ENCODE data around the gene DOCK6. TPM values are rescaled to one million over a fixed set of nuclear protein-coding genes. Genes with fewer than 3 reads are reported as not detected.

Gene DOCK6
- total RNA-seq, 2 donors from 2014 or later, result 30.5 to 49.3 TPM

DNA sequence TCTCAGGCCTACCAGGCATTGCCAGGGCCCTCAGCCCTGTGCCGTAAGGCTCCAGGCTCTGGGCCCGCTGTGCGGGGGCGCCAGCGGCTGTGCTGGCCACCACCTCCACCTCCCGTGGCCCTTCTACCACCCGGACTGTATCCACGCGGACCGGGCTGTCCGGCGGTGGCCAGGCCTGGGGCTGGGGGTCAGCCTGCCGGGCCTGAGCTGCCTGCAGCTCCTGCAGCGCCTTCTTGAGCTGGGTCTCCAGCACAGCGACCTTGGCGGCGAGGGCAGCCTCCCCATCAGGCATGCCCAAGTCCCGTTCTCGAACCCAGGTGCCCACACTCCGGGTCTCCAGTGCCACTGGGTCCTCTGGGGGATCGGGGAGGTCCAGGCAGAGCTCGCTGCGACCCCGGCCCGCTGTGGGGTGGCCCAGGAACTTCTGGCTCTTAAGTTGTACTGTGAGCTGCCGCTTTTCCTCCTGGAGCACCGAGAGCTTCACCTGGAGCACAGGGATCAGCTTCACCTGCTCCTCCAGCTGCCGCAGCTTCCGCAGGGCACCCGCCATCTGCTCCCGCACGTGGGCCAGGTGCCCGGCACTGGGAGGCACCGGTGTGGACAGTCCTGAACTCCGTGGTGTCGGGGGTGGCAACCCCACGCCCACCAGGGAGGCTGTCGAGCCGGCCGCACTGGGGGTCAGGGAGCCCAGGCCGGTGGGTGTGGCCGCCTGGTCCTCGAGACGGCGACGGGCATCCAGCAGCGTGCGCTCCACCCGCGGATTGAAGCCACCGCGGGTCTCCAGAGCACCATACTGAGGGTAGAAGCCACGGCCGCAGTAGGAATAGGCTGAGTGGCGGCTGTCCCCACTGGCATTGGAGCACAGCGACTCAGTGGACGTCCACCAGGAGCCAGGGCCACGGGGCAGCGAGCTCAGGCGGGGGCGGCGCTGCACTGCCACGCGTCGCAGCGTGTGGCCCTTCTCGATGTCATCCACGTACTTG is 69.1 kb downstream of the DOCK6 start:
- no peak for DNase-seq (ENCODE audit: low spot score)
- no peaks in the 10 kb centered on the region for H3K27me3 ChIP-seq (replicated peaks; ENCODE audit: insufficient read depth)
- H3K4me1 ChIP-seq (ENCODE audit: control insufficient read depth in 1 of 2, low read depth in 2 of 2), result peaks cover 47 to 78% of the 10 kb centered on the region in 2 donors
- H3K4me3 ChIP-seq, result peak overlapping the region; percentile 99
- peaks cover 22% of the 10 kb centered on the region for H3K36me3 ChIP-seq
- no peak for ATAC-seq (ENCODE audit: insufficient number of reproducible peaks, low FRiP score, low read depth)
- TF ChIP-seq, protein P1, sequence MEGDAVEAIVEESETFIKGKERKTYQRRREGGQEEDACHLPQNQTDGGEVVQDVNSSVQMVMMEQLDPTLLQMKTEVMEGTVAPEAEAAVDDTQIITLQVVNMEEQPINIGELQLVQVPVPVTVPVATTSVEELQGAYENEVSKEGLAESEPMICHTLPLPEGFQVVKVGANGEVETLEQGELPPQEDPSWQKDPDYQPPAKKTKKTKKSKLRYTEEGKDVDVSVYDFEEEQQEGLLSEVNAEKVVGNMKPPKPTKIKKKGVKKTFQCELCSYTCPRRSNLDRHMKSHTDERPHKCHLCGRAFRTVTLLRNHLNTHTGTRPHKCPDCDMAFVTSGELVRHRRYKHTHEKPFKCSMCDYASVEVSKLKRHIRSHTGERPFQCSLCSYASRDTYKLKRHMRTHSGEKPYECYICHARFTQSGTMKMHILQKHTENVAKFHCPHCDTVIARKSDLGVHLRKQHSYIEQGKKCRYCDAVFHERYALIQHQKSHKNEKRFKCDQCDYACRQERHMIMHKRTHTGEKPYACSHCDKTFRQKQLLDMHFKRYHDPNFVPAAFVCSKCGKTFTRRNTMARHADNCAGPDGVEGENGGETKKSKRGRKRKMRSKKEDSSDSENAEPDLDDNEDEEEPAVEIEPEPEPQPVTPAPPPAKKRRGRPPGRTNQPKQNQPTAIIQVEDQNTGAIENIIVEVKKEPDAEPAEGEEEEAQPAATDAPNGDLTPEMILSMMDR (IDR thresholded peaks at IDR 0.05), result no peak
- peak overlapping the region; percentile 95 to 99 for H3K27ac ChIP-seq
- H3K9me3 ChIP-seq, result no peaks in the 10 kb centered on the region

DNA sequence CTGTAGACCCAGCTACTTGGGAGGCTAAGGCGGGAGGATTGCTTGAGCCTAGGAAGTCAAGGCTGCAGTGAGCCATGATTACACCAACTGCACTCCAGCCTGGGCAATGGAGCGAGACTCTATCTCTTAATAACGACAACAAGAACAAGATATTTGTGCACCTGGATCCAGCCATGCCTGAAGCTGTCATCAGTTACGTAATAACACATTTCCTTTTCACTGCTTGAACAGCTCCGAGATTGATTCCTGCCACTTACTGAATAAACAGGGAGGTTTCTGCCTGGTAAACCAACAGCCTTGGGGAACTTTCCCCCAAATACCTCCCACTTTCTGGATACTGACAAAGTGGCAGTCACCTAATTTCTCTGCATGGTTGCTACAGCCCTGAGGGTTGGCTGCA is 70.4 kb downstream of the DOCK6 start:
- H3K27ac ChIP-seq, result peak overlapping the region; percentile 89 to 95
- ATAC-seq (ENCODE audit: insufficient number of reproducible peaks, low FRiP score, low read depth) (no peak), DNase-seq (ENCODE audit: low spot score) (no peak)
- TF ChIP-seq, protein P1 (IDR thresholded peaks at IDR 0.05), result no peak
- no peak overlapping the region for H3K4me3 ChIP-seq
- no peaks in the 10 kb centered on the region for H3K9me3 ChIP-seq
- H3K4me1 ChIP-seq (ENCODE audit: control insufficient read depth in 1 of 2, low read depth in 2 of 2), result peaks cover 51 to 86% of the 10 kb centered on the region in 2 donors
- no peaks in the 10 kb centered on the region for H3K27me3 ChIP-seq (replicated peaks; ENCODE audit: insufficient read depth)
- H3K36me3 ChIP-seq, result peaks cover 28% of the 10 kb centered on the region

DNA sequence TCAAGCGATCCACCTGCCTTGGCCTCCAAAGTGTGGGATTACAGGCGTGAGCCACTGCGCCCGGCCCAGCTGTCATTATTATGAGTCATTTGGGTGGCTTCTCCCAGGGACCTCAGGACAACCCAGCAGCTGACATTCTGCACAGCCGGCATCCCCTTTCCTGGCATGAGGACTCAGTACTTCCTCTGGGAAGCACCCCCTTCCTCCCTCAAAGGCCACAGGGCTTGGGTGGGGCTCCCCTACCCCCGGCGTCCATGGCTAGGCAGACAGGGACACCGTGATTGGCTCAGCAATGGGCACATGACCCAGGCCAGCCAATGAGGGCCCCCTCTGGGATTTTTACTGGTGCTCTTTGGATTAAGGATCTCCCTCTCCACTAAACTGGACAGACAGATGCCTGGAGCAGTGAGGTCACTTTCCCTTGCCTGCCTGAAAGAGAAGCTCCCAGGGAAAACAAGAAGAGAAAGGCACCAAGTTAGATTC is 71.0 kb downstream of the DOCK6 start:
- Histone ChIP-seq H3K27me3 (replicated peaks; ENCODE audit: insufficient read depth) (no peaks in the 10 kb centered on the region), H3K27ac (peak overlapping the region; percentile 89 to 95), H3K9me3 (no peaks in the 10 kb centered on the region), H3K36me3 (peaks cover 28% of the 10 kb centered on the region), H3K4me3 (peak overlapping the region; percentile 4), H3K4me1 (ENCODE audit: control insufficient read depth in 1 of 2, low read depth in 2 of 2) (peaks cover 55 to 92% of the 10 kb centered on the region in 2 donors)
- peak; percentile 65 for DNase-seq (ENCODE audit: low spot score)
- TF ChIP-seq, protein P1 (IDR thresholded peaks at IDR 0.05), result no peak
- ATAC-seq (ENCODE audit: insufficient number of reproducible peaks, low FRiP score, low read depth), result peak; percentile 48

DNA sequence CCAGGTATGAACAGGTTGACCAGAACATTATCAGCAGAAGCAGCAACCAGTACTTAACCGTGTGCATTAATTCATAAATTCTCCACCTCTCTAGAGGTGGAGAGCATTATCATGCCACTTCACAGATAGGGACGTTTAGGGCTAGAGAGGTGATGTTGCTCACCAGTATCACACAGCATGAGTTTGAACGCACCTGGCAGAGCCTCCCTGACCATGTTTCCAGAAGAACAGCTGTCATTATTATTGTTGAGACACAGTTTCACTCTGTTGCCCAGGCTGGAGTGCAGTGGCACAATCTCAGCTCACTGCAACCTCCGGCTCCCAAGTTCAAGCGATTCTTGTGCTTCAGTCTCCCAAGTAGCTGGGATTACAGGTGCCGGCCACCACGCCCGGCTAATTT is 71.8 kb downstream of the DOCK6 start:
- Histone ChIP-seq H3K27me3 (replicated peaks; ENCODE audit: insufficient read depth) (no peaks in the 10 kb centered on the region), H3K36me3 (peaks cover 28% of the 10 kb centered on the region), H3K4me1 (ENCODE audit: control insufficient read depth in 1 of 2, low read depth in 2 of 2) (peaks cover 59 to 98% of the 10 kb centered on the region in 2 donors), H3K4me3 (peak overlapping the region; percentile 4), H3K9me3 (no peaks in the 10 kb centered on the region), H3K27ac (peak overlapping the region; percentile 89 to 95)
- no peak for DNase-seq (ENCODE audit: low spot score)
- ATAC-seq (ENCODE audit: insufficient number of reproducible peaks, low FRiP score, low read depth), result no peak
- TF ChIP-seq, protein P1 (IDR thresholded peaks at IDR 0.05), result no peak

DNA sequence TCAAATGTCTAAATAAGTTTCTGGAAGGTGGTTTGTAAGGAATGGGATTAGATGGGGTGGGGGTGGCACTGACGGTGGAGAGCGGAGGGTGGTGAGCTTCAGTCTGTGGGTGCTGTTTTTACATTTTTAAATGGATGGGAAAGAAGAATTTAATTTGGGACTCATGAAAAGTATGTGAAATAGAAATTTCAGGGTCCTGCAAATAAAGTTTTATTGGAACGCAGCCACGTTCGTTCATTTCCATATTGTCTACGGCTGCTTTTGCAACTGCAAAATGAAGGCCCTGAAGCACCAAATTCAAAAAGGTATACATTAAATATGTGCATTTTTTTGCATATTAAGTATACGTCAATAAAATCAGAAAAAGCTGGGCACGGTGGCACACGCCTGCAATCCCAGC is 74.9 kb downstream of the DOCK6 start:
- peaks cover 10% of the 10 kb centered on the region for H3K36me3 ChIP-seq
- no peak overlapping the region for H3K4me3 ChIP-seq
- H3K27ac ChIP-seq, result peak overlapping the region; percentile 76 to 89
- H3K27me3 ChIP-seq (replicated peaks; ENCODE audit: insufficient read depth), result no peaks in the 10 kb centered on the region
- H3K9me3 ChIP-seq, result no peaks in the 10 kb centered on the region
- DNase-seq (ENCODE audit: low spot score), result no peak
- TF ChIP-seq, protein P1 (IDR thresholded peaks at IDR 0.05), result no peak
- peaks cover 55 to 98% of the 10 kb centered on the region in 2 donors for H3K4me1 ChIP-seq (ENCODE audit: control insufficient read depth in 1 of 2, low read depth in 2 of 2)
- ATAC-seq (ENCODE audit: insufficient number of reproducible peaks, low FRiP score, low read depth), result no peak

Data from thoracic aorta (tissue), 2 donors.